ENCODE data around the gene PLAAT3. TPM values are rescaled to one million over a fixed set of nuclear protein-coding genes. Genes with fewer than 3 reads are reported as not detected.
"Not testable (repeated sequence)": the region's sequence is repeated elsewhere in the genome, so short reads cannot be mapped to it uniquely, and the experiment has no call there.

Gene PLAAT3
- total RNA-seq, 1 donor from 2014 or later = 57.6 TPM

- no peak for DNase-seq (ENCODE audit: low read depth, low spot score)
Observed at GRCh38 chr11:63569570-63569969, 44.7 kb downstream of the PLAAT3 start.

GRCh38 chr11:63567044-63567840, 47.0 kb downstream of the PLAAT3 start:
- DNase-seq (ENCODE audit: low read depth, low spot score) = no peak

GRCh38 chr11:63564784-63565350, 49.4 kb downstream of the PLAAT3 start:
- DNase-seq (ENCODE audit: low read depth, low spot score) = no peak

- DNase-seq (ENCODE audit: low read depth, low spot score) = no peak
Observed at GRCh38 chr11:63564056-63564774, 50.0 kb downstream of the PLAAT3 start.

GRCh38 chr11:63563201-63564055, 50.8 kb downstream of the PLAAT3 start, which contains the start of gene PLAAT2:
Gene PLAAT2, minus strand, starts transcription at chr11:63563379. Its CDS starts 55 bp downstream, at chr11:63563324.
- no peak for DNase-seq (ENCODE audit: low read depth, low spot score)

GRCh38 chr11:63560506-63561180, 53.6 kb downstream of the PLAAT3 start:
- no peak for DNase-seq (ENCODE audit: low read depth, low spot score)

GRCh38 chr11:63558459-63559157, 55.6 kb downstream of the PLAAT3 start:
- no peak for DNase-seq (ENCODE audit: low read depth, low spot score)

- no peak for DNase-seq (ENCODE audit: low read depth, low spot score)
Observed at GRCh38 chr11:63557570-63557969, 56.7 kb downstream of the PLAAT3 start.

- DNase-seq (ENCODE audit: low read depth, low spot score) = no peak
Observed at GRCh38 chr11:63556404-63557013, 57.7 kb downstream of the PLAAT3 start.

- DNase-seq (ENCODE audit: low read depth, low spot score) = no peak
Observed at GRCh38 chr11:63554877-63555223, 59.4 kb downstream of the PLAAT3 start.

- no peak for DNase-seq (ENCODE audit: low read depth, low spot score)
Observed at GRCh38 chr11:63553759-63554158, 60.5 kb downstream of the PLAAT3 start.

- DNase-seq (ENCODE audit: low read depth, low spot score) = no peak
Observed at GRCh38 chr11:63552921-63553320, 61.3 kb downstream of the PLAAT3 start.

GRCh38 chr11:63551889-63552266, 62.4 kb downstream of the PLAAT3 start:
- no peak for DNase-seq (ENCODE audit: low read depth, low spot score)

- DNase-seq (ENCODE audit: low read depth, low spot score) = no peak
Observed at GRCh38 chr11:63551091-63551888, 62.9 kb downstream of the PLAAT3 start.

- DNase-seq (ENCODE audit: low read depth, low spot score) = not testable (repeated sequence)
Observed at GRCh38 chr11:63550156-63550700, 64.0 kb downstream of the PLAAT3 start.

- no peak for DNase-seq (ENCODE audit: low read depth, low spot score)
Observed at GRCh38 chr11:63549411-63549810, 64.8 kb downstream of the PLAAT3 start.

- no peak for DNase-seq (ENCODE audit: low read depth, low spot score)
Observed at GRCh38 chr11:63548178-63548577, 66.1 kb downstream of the PLAAT3 start.

- no peak for DNase-seq (ENCODE audit: low read depth, low spot score)
Observed at GRCh38 chr11:63547061-63547460, 67.2 kb downstream of the PLAAT3 start.

- no peak for DNase-seq (ENCODE audit: low read depth, low spot score)
Observed at GRCh38 chr11:63543711-63544110, 70.5 kb downstream of the PLAAT3 start.

All from pulmonary artery endothelial cell (primary cell).